ENCODE results near the gene RENBP. TPM values are rescaled to one million over a fixed set of nuclear protein-coding genes. Genes with fewer than 3 reads are reported as not detected.

The RENBP gene
- total and polyA plus RNA-seq, 2 of the 13 experiments (the other 11 are each of a cell fraction or from before 2014, with no cell fraction given): 1.4 to 2.6 TPM

- POLR2A ChIA-PET: no interaction called here
- peaks cover 0 to 19% of the 10 kb centered on the region in 2 experiments; a peak in 3 of 5 replicates for H3K27me3 ChIP-seq (ENCODE audit: control insufficient read depth in 1 of 2, insufficient read depth in 2 of 2, low read length in 2 of 2)
- intact Hi-C loops (cut with micrococcal nuclease; ENCODE audit: unreplicated experiment): no loop called here
- 65% methylated on average over 5 of the region's 6 CpGs for WGBS (ENCODE audit: low lambda C conversion rate)
- TF ChIP-seq GLI4 (CRISPR knock-in tag; IDR thresholded peaks at IDR 0.05; ENCODE audit: borderline replicate concordance) (no peak), AHR (CRISPR knock-in tag; IDR thresholded peaks at IDR 0.05) (no peak), SNAPC2 (CRISPR knock-in tag; IDR thresholded peaks at IDR 0.05) (no peak), RAD21 (CRISPR knock-in tag; IDR thresholded peaks at IDR 0.05) (no peak), ZNF597 (CRISPR knock-in tag; IDR thresholded peaks at IDR 0.05) (no peak), ZNF430 (CRISPR knock-in tag; IDR thresholded peaks at IDR 0.05) (no peak), ETV6 (CRISPR knock-in tag; conservative IDR thresholded peaks at IDR 0.05) (no peak), RCOR2 (CRISPR knock-in tag; IDR thresholded peaks at IDR 0.05) (no peak), MATR3 (CRISPR knock-in tag; IDR thresholded peaks at IDR 0.05) (no peak), ZSCAN12 (CRISPR knock-in tag; IDR thresholded peaks at IDR 0.05) (no peak), TSC22D2 (CRISPR knock-in tag; IDR thresholded peaks at IDR 0.05; ENCODE audit: borderline replicate concordance) (no peak), ADNP (CRISPR knock-in tag; IDR thresholded peaks at IDR 0.05) (no peak), ISX (CRISPR knock-in tag; conservative IDR thresholded peaks at IDR 0.05) (no peak), MTF1 (CRISPR knock-in tag; IDR thresholded peaks at IDR 0.05) (no peak), ZNF770 (CRISPR knock-in tag; IDR thresholded peaks at IDR 0.05) (no peak), MTA1 (CRISPR knock-in tag; IDR thresholded peaks at IDR 0.05; ENCODE audit: borderline replicate concordance) (no peak), PRMT3 (CRISPR knock-in tag; IDR thresholded peaks at IDR 0.05; ENCODE audit: borderline replicate concordance, low read depth) (no peak), ZNF615 (CRISPR knock-in tag; IDR thresholded peaks at IDR 0.05; ENCODE audit: borderline replicate concordance) (no peak)
- in situ Hi-C loops (cut with HindIII; ENCODE audit: extremely low pct_ligation_motif_present, low pct_unique_long_range_greater_than_20kb): no loop called here
- no peaks in the 10 kb centered on the region for H3K36me3 ChIP-seq (replicated peaks in 1 of 2; ENCODE audit: control insufficient read depth in 1 of 2, insufficient read depth in 2 of 2, low read length in 2 of 2)
- H2AFZ ChIP-seq (ENCODE audit: low read length): no peak overlapping the region
- BruUV-seq (replicated peaks): no TSS peak
- H3K4me1 ChIP-seq (ENCODE audit: insufficient read depth, low read length): no peaks in the 10 kb centered on the region
- no peak overlapping the region for H3K9ac ChIP-seq (ENCODE audit: insufficient read depth, low read depth, low read length)
- FAIRE-seq (no peak), ATAC-seq (no peak), DNase-seq (ENCODE audit: low spot score) (no peak)
- H3K9me3 ChIP-seq (ENCODE audit: low read length): no peaks in the 10 kb centered on the region
- no peak overlapping the region for H3K27ac ChIP-seq (ENCODE audit: extremely low read length, insufficient read depth, low read length)
- H3K4me2 ChIP-seq (ENCODE audit: low read depth, low read length): no peak overlapping the region
- no peaks in the 10 kb centered on the region for H4K20me1 ChIP-seq (ENCODE audit: insufficient read depth, low read length)
- H3K79me2 ChIP-seq (ENCODE audit: insufficient read depth, low read length): no peaks in the 10 kb centered on the region
- H3K4me3 ChIP-seq (replicated peaks in 1 of 3; ENCODE audit: insufficient read depth in 1 of 3, low read depth in 2 of 3, low read length in 3 of 3): no peak overlapping the region
- CTCF ChIA-PET (ENCODE audit: low intra/inter-chr PET ratio, low total read pairs): no interaction called here
These were observed 56.1 kb downstream of the RENBP start for GRCh38 chrX:153888344-153888743.

Data from HepG2 (cell line).